ENCODE measurements around the gene ME1.

ME1 gene

DNA sequence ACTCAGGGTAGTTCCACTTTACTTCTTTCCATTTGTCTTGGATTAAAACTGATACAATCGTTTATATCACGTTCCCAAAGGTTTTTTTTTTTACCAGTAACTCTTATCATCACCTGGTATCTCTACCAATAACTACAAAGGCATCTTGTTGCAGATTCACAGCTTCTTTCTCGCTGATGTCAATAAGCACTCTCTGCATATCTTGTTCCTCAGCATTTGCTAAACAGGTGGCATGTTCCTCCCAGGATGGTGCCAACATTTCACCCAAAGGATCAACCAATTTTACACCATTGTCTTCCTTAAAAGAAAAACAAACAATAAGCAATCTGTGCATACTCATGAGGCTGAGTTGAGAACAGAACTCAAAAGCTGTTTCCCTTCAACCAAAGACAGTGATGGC is 242.3 kb downstream of the ME1 start:
- peaks cover 15 to 76% of the 10 kb centered on the region in 2 experiments for H3K36me3 ChIP-seq (ENCODE audit: control insufficient read depth in 2 of 2, insufficient read depth in 1 of 2, low read length in 2 of 2)
- H3K4me1 ChIP-seq (ENCODE audit: control insufficient read depth, insufficient read depth, low read length): peaks cover 2% of the 10 kb centered on the region; the same call in 1 of the 2 replicates
- CTCF ChIA-PET: interaction anchor here (0.6 to 4.6 kb wide), 6 partner anchors 16 to 685 kb away, joined by 4 to 27 read pairs (median 5); partner anchors contain the start of genes DOP1A and UBE3D
- H3K4me3 ChIP-seq (ENCODE audit: low read depth, low read length): no peak overlapping the region
- TF ChIP-seq ZNF629 (tag by site-specific recombination; IDR thresholded peaks at IDR 0.05) (no peak), ZNF223 (tag by site-specific recombination; IDR thresholded peaks at IDR 0.05) (no peak), SETDB1 (IDR thresholded peaks at IDR 0.05; ENCODE audit: insufficient read length, low read length) (no peak), SCRT2 (tag by site-specific recombination; IDR thresholded peaks at IDR 0.05) (no peak), ZNF2 (tag by site-specific recombination; IDR thresholded peaks at IDR 0.05) (no peak), ZNF10 (tag by site-specific recombination; IDR thresholded peaks at IDR 0.05) (no peak), ZSCAN30 (tag by site-specific recombination; IDR thresholded peaks at IDR 0.05) (no peak), ZNF707 (tag by site-specific recombination; IDR thresholded peaks at IDR 0.05) (no peak), ZNF600 (tag by site-specific recombination; IDR thresholded peaks at IDR 0.05) (no peak), ZNF24 (tag by site-specific recombination; IDR thresholded peaks at IDR 0.05) (no peak), ZNF626 (tag by site-specific recombination; IDR thresholded peaks at IDR 0.05) (no peak), SP3 (tag by site-specific recombination; IDR thresholded peaks at IDR 0.05) (no peak), ZNF521 (tag by site-specific recombination; IDR thresholded peaks at IDR 0.05) (no peak)
- TF ChIP-seq, protein P1, sequence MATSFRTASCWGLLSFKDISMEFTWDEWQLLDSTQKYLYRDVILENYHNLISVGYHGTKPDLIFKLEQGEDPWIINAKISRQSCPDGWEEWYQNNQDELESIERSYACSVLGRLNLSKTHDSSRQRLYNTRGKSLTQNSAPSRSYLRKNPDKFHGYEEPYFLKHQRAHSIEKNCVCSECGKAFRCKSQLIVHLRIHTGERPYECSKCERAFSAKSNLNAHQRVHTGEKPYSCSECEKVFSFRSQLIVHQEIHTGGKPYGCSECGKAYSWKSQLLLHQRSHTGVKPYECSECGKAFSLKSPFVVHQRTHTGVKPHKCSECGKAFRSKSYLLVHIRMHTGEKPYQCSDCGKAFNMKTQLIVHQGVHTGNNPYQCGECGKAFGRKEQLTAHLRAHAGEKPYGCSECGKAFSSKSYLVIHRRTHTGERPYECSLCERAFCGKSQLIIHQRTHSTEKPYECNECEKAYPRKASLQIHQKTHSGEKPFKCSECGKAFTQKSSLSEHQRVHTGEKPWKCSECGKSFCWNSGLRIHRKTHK (tag by site-specific recombination; IDR thresholded peaks at IDR 0.05): no peak
- TF ChIP-seq, protein P2, sequence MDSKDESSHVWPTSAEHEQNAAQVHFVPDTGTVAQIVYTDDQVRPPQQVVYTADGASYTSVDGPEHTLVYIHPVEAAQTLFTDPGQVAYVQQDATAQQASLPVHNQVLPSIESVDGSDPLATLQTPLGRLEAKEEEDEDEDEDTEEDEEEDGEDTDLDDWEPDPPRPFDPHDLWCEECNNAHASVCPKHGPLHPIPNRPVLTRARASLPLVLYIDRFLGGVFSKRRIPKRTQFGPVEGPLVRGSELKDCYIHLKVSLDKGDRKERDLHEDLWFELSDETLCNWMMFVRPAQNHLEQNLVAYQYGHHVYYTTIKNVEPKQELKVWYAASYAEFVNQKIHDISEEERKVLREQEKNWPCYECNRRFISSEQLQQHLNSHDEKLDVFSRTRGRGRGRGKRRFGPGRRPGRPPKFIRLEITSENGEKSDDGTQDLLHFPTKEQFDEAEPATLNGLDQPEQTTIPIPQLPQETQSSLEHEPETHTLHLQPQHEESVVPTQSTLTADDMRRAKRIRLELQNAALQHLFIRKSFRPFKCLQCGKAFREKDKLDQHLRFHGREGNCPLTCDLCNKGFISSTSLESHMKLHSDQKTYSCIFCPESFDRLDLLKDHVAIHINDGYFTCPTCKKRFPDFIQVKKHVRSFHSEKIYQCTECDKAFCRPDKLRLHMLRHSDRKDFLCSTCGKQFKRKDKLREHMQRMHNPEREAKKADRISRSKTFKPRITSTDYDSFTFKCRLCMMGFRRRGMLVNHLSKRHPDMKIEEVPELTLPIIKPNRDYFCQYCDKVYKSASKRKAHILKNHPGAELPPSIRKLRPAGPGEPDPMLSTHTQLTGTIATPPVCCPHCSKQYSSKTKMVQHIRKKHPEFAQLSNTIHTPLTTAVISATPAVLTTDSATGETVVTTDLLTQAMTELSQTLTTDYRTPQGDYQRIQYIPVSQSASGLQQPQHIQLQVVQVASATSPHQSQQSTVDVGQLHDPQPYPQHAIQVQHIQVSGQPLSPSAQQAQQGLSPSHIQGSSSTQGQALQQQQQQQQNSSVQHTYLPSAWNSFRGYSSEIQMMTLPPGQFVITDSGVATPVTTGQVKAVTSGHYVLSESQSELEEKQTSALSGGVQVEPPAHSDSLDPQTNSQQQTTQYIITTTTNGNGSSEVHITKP (tag by site-specific recombination; IDR thresholded peaks at IDR 0.05): no peak
- H3K9me3 ChIP-seq (ENCODE audit: control insufficient read depth, insufficient read depth, low read depth, low read length): no peaks in the 10 kb centered on the region
- H3K27ac ChIP-seq (ENCODE audit: extremely low read depth, low read depth, low read length): no peak overlapping the region
- POLR2A ChIA-PET: no interaction called here

DNA sequence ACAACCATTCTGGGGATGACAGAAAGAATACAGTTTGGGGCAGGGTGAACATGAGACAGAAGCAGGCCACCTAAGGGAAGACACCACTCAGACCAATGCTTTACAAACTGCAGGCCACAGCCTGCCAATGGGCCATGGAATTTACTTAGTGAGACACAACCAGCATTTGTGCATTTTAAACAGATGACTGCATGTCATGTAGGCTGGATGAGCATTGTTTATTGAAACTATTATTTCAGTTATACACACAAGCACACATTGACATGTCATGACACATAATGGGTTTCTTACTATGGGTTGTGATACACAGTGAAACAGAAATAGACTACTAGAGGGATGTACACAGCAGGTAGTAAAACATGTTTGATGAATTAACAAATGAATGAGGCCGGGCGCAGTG is 245.8 kb downstream of the ME1 start:
- Histone ChIP-seq H3K4me1 (ENCODE audit: control insufficient read depth, insufficient read depth, low read length) (no peaks in the 10 kb centered on the region), H3K36me3 (ENCODE audit: control insufficient read depth in 2 of 2, insufficient read depth in 1 of 2, low read length in 2 of 2) (peaks cover 38 to 97% of the 10 kb centered on the region in 2 experiments), H3K4me3 (ENCODE audit: low read depth, low read length) (no peak overlapping the region), H3K9me3 (ENCODE audit: control insufficient read depth, insufficient read depth, low read depth, low read length) (no peaks in the 10 kb centered on the region), H3K27ac (ENCODE audit: extremely low read depth, low read depth, low read length) (no peak overlapping the region)
- POLR2A ChIA-PET: no interaction called here
- CTCF ChIA-PET: interaction anchor here (0.7 to 1.4 kb wide), 5 partner anchors 18 to 329 kb away, joined by 3 to 6 read pairs (median 4); partner anchors contain the start of gene DOP1A
- TF ChIP-seq EGR2 (tag by site-specific recombination; IDR thresholded peaks at IDR 0.05; ENCODE audit: low read depth) (no peak), ZNF473 (tag by site-specific recombination; IDR thresholded peaks at IDR 0.05) (no peak), BCL11A (tag by site-specific recombination; IDR thresholded peaks at IDR 0.05; ENCODE audit: low read depth) (no peak), ZNF132 (tag by site-specific recombination; IDR thresholded peaks at IDR 0.05; ENCODE audit: borderline replicate concordance) (no peak), SCRT1 (tag by site-specific recombination; IDR thresholded peaks at IDR 0.05; ENCODE audit: borderline replicate concordance) (no peak), REPIN1 (tag by site-specific recombination; IDR thresholded peaks at IDR 0.05; ENCODE audit: low read depth) (no peak), ZNF623 (tag by site-specific recombination; IDR thresholded peaks at IDR 0.05) (no peak), MYNN (tag by site-specific recombination; IDR thresholded peaks at IDR 0.05; ENCODE audit: borderline replicate concordance) (no peak)
- TF ChIP-seq, protein P3, sequence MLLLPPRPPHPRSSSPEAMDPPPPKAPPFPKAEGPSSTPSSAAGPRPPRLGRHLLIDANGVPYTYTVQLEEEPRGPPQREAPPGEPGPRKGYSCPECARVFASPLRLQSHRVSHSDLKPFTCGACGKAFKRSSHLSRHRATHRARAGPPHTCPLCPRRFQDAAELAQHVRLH (tag by site-specific recombination; IDR thresholded peaks at IDR 0.05): no peak
- TF ChIP-seq, protein P4, sequence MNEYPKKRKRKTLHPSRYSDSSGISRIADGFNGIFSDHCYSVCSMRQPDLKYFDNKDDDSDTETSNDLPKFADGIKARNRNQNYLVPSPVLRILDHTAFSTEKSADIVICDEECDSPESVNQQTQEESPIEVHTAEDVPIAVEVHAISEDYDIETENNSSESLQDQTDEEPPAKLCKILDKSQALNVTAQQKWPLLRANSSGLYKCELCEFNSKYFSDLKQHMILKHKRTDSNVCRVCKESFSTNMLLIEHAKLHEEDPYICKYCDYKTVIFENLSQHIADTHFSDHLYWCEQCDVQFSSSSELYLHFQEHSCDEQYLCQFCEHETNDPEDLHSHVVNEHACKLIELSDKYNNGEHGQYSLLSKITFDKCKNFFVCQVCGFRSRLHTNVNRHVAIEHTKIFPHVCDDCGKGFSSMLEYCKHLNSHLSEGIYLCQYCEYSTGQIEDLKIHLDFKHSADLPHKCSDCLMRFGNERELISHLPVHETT (tag by site-specific recombination; IDR thresholded peaks at IDR 0.05): no peak
- TF ChIP-seq, protein P5, sequence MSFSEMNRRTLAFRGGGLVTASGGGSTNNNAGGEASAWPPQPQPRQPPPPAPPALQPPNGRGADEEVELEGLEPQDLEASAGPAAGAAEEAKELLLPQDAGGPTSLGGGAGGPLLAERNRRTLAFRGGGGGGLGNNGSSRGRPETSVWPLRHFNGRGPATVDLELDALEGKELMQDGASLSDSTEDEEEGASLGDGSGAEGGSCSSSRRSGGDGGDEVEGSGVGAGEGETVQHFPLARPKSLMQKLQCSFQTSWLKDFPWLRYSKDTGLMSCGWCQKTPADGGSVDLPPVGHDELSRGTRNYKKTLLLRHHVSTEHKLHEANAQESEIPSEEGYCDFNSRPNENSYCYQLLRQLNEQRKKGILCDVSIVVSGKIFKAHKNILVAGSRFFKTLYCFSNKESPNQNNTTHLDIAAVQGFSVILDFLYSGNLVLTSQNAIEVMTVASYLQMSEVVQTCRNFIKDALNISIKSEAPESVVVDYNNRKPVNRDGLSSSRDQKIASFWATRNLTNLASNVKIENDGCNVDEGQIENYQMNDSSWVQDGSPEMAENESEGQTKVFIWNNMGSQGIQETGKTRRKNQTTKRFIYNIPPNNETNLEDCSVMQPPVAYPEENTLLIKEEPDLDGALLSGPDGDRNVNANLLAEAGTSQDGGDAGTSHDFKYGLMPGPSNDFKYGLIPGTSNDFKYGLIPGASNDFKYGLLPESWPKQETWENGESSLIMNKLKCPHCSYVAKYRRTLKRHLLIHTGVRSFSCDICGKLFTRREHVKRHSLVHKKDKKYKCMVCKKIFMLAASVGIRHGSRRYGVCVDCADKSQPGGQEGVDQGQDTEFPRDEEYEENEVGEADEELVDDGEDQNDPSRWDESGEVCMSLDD (tag by site-specific recombination; IDR thresholded peaks at IDR 0.05): no peak
